Smooth muscle cell (in vitro differentiated cells): ENCODE results near the gene TBC1D4. TPM values are rescaled to one million over a fixed set of nuclear protein-coding genes. Genes with fewer than 3 reads are reported as not detected.

Experiments used
- DNase-seq: peaks from one replicate; lab custom pipeline; 2025; ENCODE audit not compliant: unreplicated experiment; lab: John Stamatoyannopoulos, UW
- H2AFZ ChIP-seq: fragments of 200-600 bp; sonication (generic); 2 replicates; pipeline ENCODE4 v1.6.0; 2016; ENCODE audit warnings: antibody characterized with exemption, low read depth, mild to moderate bottlenecking
- H3F3A ChIP-seq: fragments of 200-600 bp; sonication (generic); 2 replicates; pipeline ENCODE4 v1.6.0; 2017; ENCODE audit warnings: antibody characterized with exemption, low read depth
- H3K27ac ChIP-seq: fragments of 200-600 bp; sonication (generic); 2 replicates; pipeline ENCODE4 v1.5.1; 2016; ENCODE audit warnings: low read depth, mild to moderate bottlenecking
- H3K27me3 ChIP-seq: fragments of 200-600 bp; sonication (generic); 2 replicates; pipeline ENCODE4 v1.6.1; 2016; ENCODE audit warnings: low read depth, mild to moderate bottlenecking
- H3K36me3 ChIP-seq: fragments of 200-600 bp; sonication (generic); 2 replicates; pipeline ENCODE4 v1.5.1; 2016; ENCODE audit warnings: low read depth
- H3K4me1 ChIP-seq: fragments of 200-600 bp; sonication (generic); 2 replicates; pipeline ENCODE4 v1.5.1; 2016; ENCODE audit warnings: low read depth
- H3K4me2 ChIP-seq: fragments of 200-600 bp; sonication (generic); 2 replicates; pipeline ENCODE4 v1.6.0; 2016; ENCODE audit warnings: mild to moderate bottlenecking
- H3K4me3 ChIP-seq: fragments of 200-600 bp; sonication (generic); 2 replicates; pipeline ENCODE4 v1.5.1; 2016; ENCODE audit warnings: mild to moderate bottlenecking
- H3K79me2 ChIP-seq: fragments of 200-600 bp; sonication (generic); 2 replicates; pipeline ENCODE4 v1.6.0; 2016; ENCODE audit warnings: low read depth, mild to moderate bottlenecking
- H3K9ac ChIP-seq: fragments of 200-600 bp; sonication (generic); 2 replicates; pipeline ENCODE4 v1.6.0; 2016; ENCODE audit warnings: low read depth
- H3K9me3 ChIP-seq: fragments of 200-600 bp; sonication (generic); replicated peaks from 2 replicates; pipeline ENCODE4 v1.5.1; 2016; ENCODE audit warnings: low read depth
- H4K20me1 ChIP-seq: fragments of 200-600 bp; sonication (generic); 2 replicates; pipeline ENCODE4 v1.6.0; 2016; ENCODE audit warnings: low read depth
- CTCF ChIP-seq: fragments of 200-600 bp; sonication (generic); IDR thresholded peaks from 2 replicates; pipeline ENCODE4 v1.5.1; 2017; ENCODE audit warnings: borderline replicate concordance, mild to moderate bottlenecking, antibody characterized with exemption; ENCODE audit not compliant: insufficient read depth, poor library complexity, severe bottlenecking
- WGBS: methylation state at CpG from one replicate; pipeline ENCODE4 v1.1.7; 2016; ENCODE audit warnings: low lambda C conversion rate; 5-methylcytosine and 5-hydroxymethylcytosine counted together
- polyA plus RNA-seq: library from polyadenylated mRNA; unstranded; fragments of >200 nt; fragmentation: Nextera tagmentation; extraction: Ambion mirVana; gene quantifications from 2 replicates; pipeline ENCODE4 v1.2.1, GENCODE V29; 2016
- total RNA-seq: library from RNA; depleted of rRNA; stranded (reverse); fragments of >200 nt; gene quantifications from 2 replicates; pipeline ENCODE4 v1.2.3, GENCODE V29; 2014

Gene TBC1D4
- total and polyA plus RNA-seq, 2 experiments from 2014 or later, result 7.7 to 21.9 TPM

- DNase-seq, result no peak
- no peaks in the 10 kb centered on the region for H3K9me3 ChIP-seq
- no peak overlapping the region for H3K27ac ChIP-seq
- H3K4me2 ChIP-seq, result no peak overlapping the region
- peaks cover 8% of the 10 kb centered on the region for H3K79me2 ChIP-seq
- H2AFZ ChIP-seq, result no peak overlapping the region
- H3K27me3 ChIP-seq, result no peaks in the 10 kb centered on the region
- no peak for TF ChIP-seq CTCF
- no peaks in the 10 kb centered on the region for H3K4me1 ChIP-seq
- H4K20me1 ChIP-seq, result peaks cover 13% of the 10 kb centered on the region
- H3K4me3 ChIP-seq, result no peak overlapping the region
- H3K36me3 ChIP-seq, result no peaks in the 10 kb centered on the region
- H3K9ac ChIP-seq, result no peak overlapping the region
- WGBS, result 94% methylated on average over 8 of the region's 8 CpGs
- H3F3A ChIP-seq, result no peaks in the 10 kb centered on the region
These were observed 51.3 kb downstream of the TBC1D4 start for GRCh38 chr13:75430436-75431209.

GRCh38 chr13:75426421-75426820 lies 55.5 kb downstream of the TBC1D4 start:
- Histone ChIP-seq H3K79me2 (peaks cover 8% of the 10 kb centered on the region), H4K20me1 (peaks cover 13% of the 10 kb centered on the region), H2AFZ (no peak overlapping the region), H3K9me3 (no peaks in the 10 kb centered on the region), H3K4me3 (no peak overlapping the region), H3F3A (no peaks in the 10 kb centered on the region), H3K27me3 (no peaks in the 10 kb centered on the region), H3K27ac (no peak overlapping the region), H3K4me1 (no peaks in the 10 kb centered on the region), H3K9ac (no peak overlapping the region), H3K4me2 (no peak overlapping the region), H3K36me3 (no peaks in the 10 kb centered on the region)
- DNase-seq, result no peak
- no peak for TF ChIP-seq CTCF

GRCh38 chr13:75425216-75426009 lies 56.6 kb downstream of the TBC1D4 start:
- no peak overlapping the region for H3K9ac ChIP-seq

More at GRCh38 chr13:75425216-75426009, 56.6 kb downstream of the TBC1D4 start:
- H3F3A ChIP-seq, result no peaks in the 10 kb centered on the region
- no peak overlapping the region for H3K4me2 ChIP-seq
- WGBS, result 87% methylated on average over 3 of the region's 3 CpGs
- no peaks in the 10 kb centered on the region for H3K27me3 ChIP-seq
- DNase-seq, result no peak
- H3K27ac ChIP-seq, result no peak overlapping the region
- peaks cover 13% of the 10 kb centered on the region for H4K20me1 ChIP-seq
- H3K4me3 ChIP-seq, result no peak overlapping the region
- H3K36me3 ChIP-seq, result no peaks in the 10 kb centered on the region
- H2AFZ ChIP-seq, result no peak overlapping the region
- no peak for TF ChIP-seq CTCF
- peaks cover 3% of the 10 kb centered on the region for H3K79me2 ChIP-seq
- H3K4me1 ChIP-seq, result no peaks in the 10 kb centered on the region
- no peaks in the 10 kb centered on the region for H3K9me3 ChIP-seq
